SU-DHL-6 (cell line): ENCODE data around the gene MT1HL1.

Experiments used
- H2AFZ ChIP-seq: fragments of 200-600 bp; sonication (generic); 2 replicates; pipeline ENCODE4 v1.6.1; 2014; ENCODE audit warnings: low read depth, mild to moderate bottlenecking, moderate library complexity, mixed read lengths, antibody characterized with exemption, low read length; ENCODE audit not compliant: severe bottlenecking
- H3F3A ChIP-seq: fragments of 200-600 bp; shearing (Covaris generic); 2 replicates; pipeline ENCODE4 v1.6.0; 2016; ENCODE audit warnings: antibody characterized with exemption, mild to moderate bottlenecking; ENCODE audit not compliant: insufficient read depth
- H3K27ac ChIP-seq: fragments of 200-600 bp; sonication (generic); 2 replicates; pipeline ENCODE4 v1.5.1; 2016; ENCODE audit warnings: low read depth, mild to moderate bottlenecking, low read length, moderate library complexity, mixed read lengths
- H3K27me3 ChIP-seq: fragments of 200-600 bp; sonication (generic), shearing (Covaris generic); 2 replicates; pipeline ENCODE4 v1.6.0; 2014; ENCODE audit warnings: mild to moderate bottlenecking, low read length
- H3K36me3 ChIP-seq: fragments of 200-600 bp; sonication (generic); 2 replicates; pipeline ENCODE4 v1.6.1; 2014; ENCODE audit warnings: mild to moderate bottlenecking, low read length, mixed read lengths
- H3K4me2 ChIP-seq: fragments of 300-600, 200-600 bp; shearing (Covaris generic), sonication (generic); 2 replicates; pipeline ENCODE4 v1.6.0; 2014; ENCODE audit warnings: low read length, low read depth, mild to moderate bottlenecking; ENCODE audit not compliant: poor library complexity, severe bottlenecking
- H3K4me3 ChIP-seq: fragments of 200-600 bp; sonication (generic); 2 replicates; pipeline ENCODE4 v1.5.1; 2014; ENCODE audit warnings: antibody characterized with exemption, low read length, mild to moderate bottlenecking, mixed read lengths; ENCODE audit not compliant: insufficient read depth, poor library complexity, severe bottlenecking
- H3K79me2 ChIP-seq: fragments of 200-600 bp; sonication (generic); 2 replicates; pipeline ENCODE4 v1.6.1; 2014; ENCODE audit warnings: mild to moderate bottlenecking, low read length, moderate library complexity; ENCODE audit not compliant: insufficient read depth
- H3K9ac ChIP-seq: fragments of 200-600 bp; sonication (generic); 2 replicates; pipeline ENCODE4 v1.7.0; 2014; ENCODE audit warnings: mild to moderate bottlenecking, low read length
- H3K9me2 ChIP-seq: fragments of 200-600 bp; sonication (generic); replicated peaks from 2 replicates; pipeline ENCODE4 v1.6.1; 2014; ENCODE audit warnings: low read length; ENCODE audit not compliant: insufficient read depth
- H3K9me3 ChIP-seq: fragments of 200-600 bp; sonication (generic); 2 replicates; pipeline ENCODE4 v1.6.1; 2014; ENCODE audit warnings: low read length, mixed read lengths; ENCODE audit not compliant: insufficient read depth
- H4K20me1 ChIP-seq: fragments of 200-600 bp; sonication (generic); 2 replicates; pipeline ENCODE4 v1.6.1; 2014; ENCODE audit warnings: low read depth, mild to moderate bottlenecking, antibody characterized with exemption, low read length, moderate library complexity, mixed read lengths
- CTCF ChIP-seq: fragments of 200-600 bp; sonication (generic); IDR thresholded peaks from one replicate; pipeline ENCODE4 v1.5.1; 2017; ENCODE audit warnings: antibody characterized with exemption, mild to moderate bottlenecking, low read length, moderate library complexity; ENCODE audit not compliant: insufficient read depth, poor library complexity, severe bottlenecking
- EZH2phosphoT487 ChIP-seq: fragments of 200-600 bp; sonication (generic), shearing (Covaris generic); conservative IDR thresholded peaks from 2 replicates; pipeline ENCODE4 v1.6.1; 2018; ENCODE audit warnings: mild to moderate bottlenecking, antibody characterized with exemption, low read length, moderate library complexity, mixed read lengths

The MT1HL1 gene

GRCh38 chr1:237042526-237042891 lies 38.3 kb upstream of the MT1HL1 start:
- Histone ChIP-seq H4K20me1 (no peaks in the 10 kb centered on the region), H3F3A (no peaks in the 10 kb centered on the region), H3K27me3 (no peaks in the 10 kb centered on the region), H3K9ac (no peak overlapping the region), H3K79me2 (no peaks in the 10 kb centered on the region), H3K36me3 (no peaks in the 10 kb centered on the region), H3K9me2 (no peaks in the 10 kb centered on the region), H3K9me3 (no peaks in the 10 kb centered on the region), H3K27ac (no peak overlapping the region), H2AFZ (no peak overlapping the region), H3K4me3 (no peak overlapping the region), H3K4me2 (no peak overlapping the region)
- TF ChIP-seq CTCF (no peak), EZH2phosphoT487 (no peak)

DNA sequence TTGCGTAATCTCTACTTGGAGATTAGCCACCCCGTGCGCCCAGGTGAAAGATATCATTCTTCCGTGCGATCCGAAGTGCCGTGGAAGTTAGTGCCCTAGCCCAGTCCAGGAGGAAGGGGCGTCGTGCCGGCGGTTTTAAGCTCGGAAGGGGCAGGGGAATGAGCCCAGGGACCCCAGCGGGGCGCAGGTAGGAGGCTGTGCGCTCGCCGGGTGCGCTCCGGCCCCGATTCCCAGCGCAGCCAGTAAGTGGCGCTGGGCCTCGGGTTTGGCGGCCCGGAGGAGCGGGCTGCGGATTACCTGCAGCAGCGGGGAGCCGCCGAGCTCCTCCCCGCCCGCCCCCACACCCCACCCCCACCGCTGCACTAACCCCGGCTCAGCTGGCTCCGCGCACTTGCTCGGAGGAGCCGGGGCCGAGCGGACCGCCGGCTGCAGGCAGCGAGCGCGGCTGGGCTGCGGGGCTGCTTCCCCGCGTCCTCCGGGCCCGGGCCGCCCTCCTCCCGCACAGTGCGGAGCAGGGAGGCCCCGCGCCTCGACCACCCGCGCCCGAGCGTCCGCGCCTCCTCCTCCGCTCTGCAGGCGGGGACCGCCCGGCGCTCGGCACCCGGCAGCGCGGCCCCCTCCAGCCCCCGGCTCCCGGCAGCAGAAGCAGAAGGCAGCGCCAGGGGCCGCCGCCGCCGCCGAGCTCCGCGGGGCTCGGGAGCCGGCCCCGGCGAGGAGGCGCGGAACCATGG lies 37.7 kb upstream of the MT1HL1 start, which contains the start of gene RYR2:
RYR2 (plus strand) TSS at position 390 of the 731 bp plus-strand sequence; CDS start at position 728, 338 bp downstream.
- Histone ChIP-seq H3K79me2 (no peaks in the 10 kb centered on the region), H3K36me3 (no peaks in the 10 kb centered on the region), H3K4me2 (no peak within 1 kb of the TSS), H3K9me3 (no peaks in the 10 kb centered on the region), H3K27me3 (no peaks in the 10 kb centered on the region), H3K27ac (no peak within 1 kb of the TSS), H3K9ac (no peak within 1 kb of the TSS), H3F3A (no peaks in the 10 kb centered on the region), H2AFZ (no peak within 1 kb of the TSS), H3K9me2 (no peaks in the 10 kb centered on the region), H3K4me3 (no peak within 1 kb of the TSS), H4K20me1 (no peaks in the 10 kb centered on the region)
- TF ChIP-seq CTCF (no peak), EZH2phosphoT487 (no peak)

DNA sequence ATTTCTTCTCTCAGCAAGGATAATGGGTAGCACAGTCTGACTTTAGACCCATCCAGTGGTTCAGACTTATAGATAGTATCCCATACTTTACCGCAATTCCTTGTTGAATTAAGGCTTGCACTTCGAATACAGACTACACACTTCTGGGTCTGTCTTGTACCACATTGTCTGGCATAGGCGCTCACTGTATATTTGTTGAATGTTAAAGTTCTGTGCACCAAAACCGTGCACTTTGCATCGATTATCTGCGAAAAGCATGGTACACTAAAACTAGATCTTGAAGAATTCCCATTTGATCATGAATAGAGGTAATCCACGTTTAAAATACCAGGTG lies 37.2 kb upstream of the MT1HL1 start:
- Histone ChIP-seq H3K4me2 (no peak overlapping the region), H3K27me3 (no peaks in the 10 kb centered on the region), H3K9me3 (no peaks in the 10 kb centered on the region), H3K4me3 (no peak overlapping the region), H4K20me1 (no peaks in the 10 kb centered on the region), H3K36me3 (no peaks in the 10 kb centered on the region), H2AFZ (no peak overlapping the region), H3K27ac (no peak overlapping the region), H3K79me2 (no peaks in the 10 kb centered on the region), H3F3A (no peaks in the 10 kb centered on the region), H3K9ac (no peak overlapping the region), H3K9me2 (no peaks in the 10 kb centered on the region)
- TF ChIP-seq CTCF = no peak
